Hematopoietic multipotent progenitor cell treated with erythropoietin and hydrocortisone succinate and interleukin-3 and kit ligand, for 8 days (in vitro differentiated cells): ENCODE results near the gene SPEF1.
A peak's percentile ranks its signal among the peaks of the same experiment; 100 is the strongest.

Experiments used
- DNase-seq: peaks from one replicate; pipeline ENCODE4 v3.0.0-alpha.2; 2015

Gene SPEF1

DNA sequence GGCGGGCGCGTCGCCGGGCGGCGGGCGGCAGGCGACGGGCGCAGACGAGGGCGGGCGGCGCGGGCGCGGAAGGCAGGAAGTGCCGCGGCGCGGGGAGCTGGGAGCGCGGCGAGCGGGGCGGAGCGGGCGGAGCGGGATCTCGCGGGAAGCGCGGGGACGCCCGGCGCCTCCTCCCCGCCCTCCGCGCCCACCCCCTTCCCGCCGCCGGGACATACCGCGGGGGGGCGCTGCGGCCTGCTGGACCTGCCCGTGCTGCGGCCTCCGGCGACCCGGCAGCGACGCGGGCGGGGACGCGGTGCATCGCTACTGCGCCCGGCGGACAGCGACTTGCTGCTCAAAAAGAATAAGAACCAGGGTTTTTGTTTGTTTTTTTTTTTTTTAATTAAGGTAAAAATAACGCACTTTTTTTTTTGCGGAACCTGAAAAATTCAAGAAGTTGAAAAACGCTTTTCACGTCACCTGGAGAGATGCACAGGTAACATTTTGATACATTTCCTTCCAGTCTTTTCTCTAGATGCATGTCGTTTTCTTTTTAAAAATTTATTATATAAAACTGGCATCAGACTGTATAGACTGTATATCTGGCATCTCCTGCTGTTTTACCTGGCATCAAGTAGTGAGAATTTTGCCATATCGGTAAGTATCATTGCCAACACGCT lies 5.5 kb upstream of the SPEF1 start, which contains the start of gene CENPB:
CENPB (minus strand) TSS at position 76 of the 659 bp plus-strand sequence. CDS start 257 bp downstream, outside the sequence.
- DNase-seq: peak; percentile 83

GRCh38 chr20:3786126-3786484 lies 4.9 kb upstream of the SPEF1 start:
- peak; percentile 55 for DNase-seq

DNA sequence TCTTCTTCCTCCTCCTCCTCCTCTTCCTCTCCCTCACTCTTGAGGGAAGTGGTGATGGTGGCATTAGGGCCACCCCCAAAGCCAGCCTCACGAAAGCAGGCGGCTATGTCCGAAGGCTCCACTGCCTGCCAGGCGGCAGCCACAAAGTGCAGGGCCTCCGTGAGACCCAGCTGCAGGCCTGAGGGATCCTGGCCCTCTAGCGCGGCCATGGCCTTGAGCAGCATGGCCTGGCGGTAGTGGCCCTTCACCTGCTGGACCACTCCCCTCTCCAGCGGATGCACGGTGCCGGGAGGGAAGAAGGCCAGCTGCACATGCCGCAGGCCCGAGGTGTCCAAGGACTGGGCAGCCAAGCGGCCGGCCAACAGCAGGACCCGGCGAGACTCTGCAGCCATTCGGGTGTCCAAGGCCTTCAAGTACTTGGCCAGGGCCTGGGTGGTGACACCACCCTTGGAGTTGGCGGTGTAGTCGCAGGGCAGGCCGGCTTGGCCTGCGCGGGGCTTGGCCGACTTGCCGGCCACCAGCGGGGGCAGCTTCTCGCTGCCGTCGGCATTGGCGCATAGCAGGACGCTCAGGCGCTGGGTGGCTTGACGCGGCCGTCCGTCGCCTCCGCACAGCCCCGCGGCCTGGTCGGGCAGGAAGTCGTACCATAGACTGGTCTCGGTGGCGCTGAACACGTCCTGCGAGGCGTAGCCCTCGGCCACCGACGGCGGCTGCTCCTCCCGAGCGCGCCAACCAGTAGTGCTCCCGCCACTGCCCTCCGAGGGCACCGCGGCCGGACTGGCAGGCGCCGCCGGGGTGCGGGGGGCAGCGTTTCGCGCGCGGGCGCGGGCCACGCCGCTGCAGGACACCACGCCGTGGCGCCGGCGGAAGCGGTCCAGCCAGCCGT lies 4.2 kb upstream of the SPEF1 start:
- no peak for DNase-seq

DNA sequence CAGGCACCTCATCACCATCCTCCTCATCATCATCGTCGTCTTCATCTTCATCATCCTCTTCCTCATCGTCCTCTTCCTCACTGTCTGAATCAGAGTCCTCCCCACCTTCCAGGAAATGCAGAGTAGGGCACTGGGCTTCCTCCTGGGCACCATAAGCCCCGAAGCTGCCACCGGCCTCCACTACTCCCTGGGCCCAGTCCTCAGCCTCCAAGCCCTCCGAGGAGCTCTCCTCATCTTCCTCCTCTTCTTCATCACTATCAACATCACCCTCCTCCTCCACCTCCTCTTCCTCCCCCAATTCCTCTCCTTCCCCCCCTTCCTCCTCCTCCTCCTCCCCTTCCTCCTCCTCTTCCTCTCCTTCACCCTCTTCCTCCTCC lies 3.6 kb upstream of the SPEF1 start:
- no peak for DNase-seq

DNA sequence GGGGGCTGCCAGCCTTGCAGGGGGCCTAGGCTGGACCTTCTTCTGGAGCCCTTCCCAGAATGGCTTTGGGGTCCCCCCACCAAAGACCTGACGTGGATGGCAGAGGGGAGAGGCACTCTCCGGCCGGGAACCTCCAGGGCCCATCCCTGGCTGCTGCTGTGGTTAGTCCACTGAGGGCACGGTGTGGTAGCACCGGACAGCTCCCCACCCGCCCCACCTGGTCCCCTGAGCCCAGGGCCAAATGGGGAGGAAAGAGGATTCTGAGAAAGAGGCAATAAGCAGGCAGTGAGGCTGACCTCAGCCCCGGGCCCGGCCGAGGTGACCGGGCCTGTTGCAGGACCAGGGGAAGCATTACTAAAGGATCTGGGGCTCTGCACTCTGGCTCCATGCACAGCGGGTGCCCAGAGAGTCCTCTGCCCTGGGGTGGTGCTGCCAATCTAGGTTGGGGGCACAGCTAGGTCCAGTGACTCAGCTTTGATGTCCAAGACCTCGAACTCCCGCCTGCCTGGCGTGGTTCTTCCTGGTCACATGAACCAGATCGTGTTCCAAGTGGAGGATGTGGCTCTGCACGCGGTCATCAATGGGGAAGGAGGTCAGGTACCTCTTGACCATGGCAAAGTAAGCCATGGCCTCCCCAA lies 3.1 kb upstream of the SPEF1 start:
- DNase-seq: no peak

GRCh38 chr20:3783511-3784195 lies 2.4 kb upstream of the SPEF1 start:
- no peak for DNase-seq

- no peak for DNase-seq
Observed at GRCh38 chr20:3783068-3783489, 1.8 kb upstream of the SPEF1 start.

DNA sequence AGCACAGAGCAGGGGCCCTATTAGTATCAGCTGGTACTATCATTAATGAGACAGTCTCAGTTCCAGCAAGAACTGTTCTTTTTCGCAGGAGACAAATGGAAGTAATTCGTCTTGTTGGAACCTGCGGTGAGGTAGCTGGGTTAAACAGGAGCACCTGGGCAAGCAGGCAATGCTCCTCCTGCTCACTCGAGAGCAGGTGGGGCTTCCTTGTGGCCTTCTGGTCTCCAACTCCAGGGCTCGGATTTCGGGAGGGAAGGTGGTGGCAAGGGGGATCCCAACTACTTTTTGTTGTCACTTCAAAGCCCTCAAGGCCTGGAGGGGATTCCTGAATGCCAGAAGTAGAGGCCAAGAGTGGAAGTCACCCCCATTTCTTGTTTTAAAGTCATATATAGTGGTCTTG lies 1.3 kb upstream of the SPEF1 start:
- DNase-seq: no peak

- no peak for DNase-seq
Observed at GRCh38 chr20:3778976-3779375, 2.3 kb downstream of the SPEF1 start.

GRCh38 chr20:3777716-3778629 lies 3.3 kb downstream of the SPEF1 start:
- DNase-seq: peak; percentile 48

GRCh38 chr20:3777381-3777715 lies 3.9 kb downstream of the SPEF1 start:
- DNase-seq: no peak

DNA sequence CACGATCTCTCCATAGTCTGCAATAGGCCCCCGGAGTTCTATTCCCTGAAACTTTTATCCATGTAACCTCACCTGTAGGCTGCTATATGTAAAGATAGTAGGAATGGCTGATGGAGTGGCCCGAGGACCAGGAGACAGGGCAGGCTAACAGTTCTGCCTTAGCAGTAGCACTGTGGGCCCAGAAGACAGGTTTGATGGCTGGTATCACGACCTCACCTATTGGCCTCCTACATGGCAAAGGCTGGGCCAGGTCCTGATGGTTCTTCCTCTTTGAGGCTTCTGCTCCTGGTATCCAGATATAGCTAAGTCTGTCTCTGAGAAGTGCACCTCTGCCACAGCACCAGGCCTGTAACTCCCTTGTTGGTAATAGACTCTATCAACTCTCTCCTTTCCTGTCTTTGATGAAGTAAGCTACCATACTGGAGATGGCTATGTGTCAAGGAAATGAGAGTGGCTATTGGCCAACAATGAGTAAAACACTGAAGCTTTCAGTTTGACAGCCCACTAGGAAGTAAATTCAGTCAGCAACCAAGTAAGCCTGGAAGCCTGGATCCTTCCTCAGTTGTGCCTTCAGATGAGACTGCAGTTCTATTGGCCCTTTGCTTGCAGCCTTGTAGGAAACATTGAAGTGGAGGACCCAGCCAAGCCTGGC lies 5.7 kb downstream of the SPEF1 start:
- no peak for DNase-seq

- no peak for DNase-seq
Observed at GRCh38 chr20:3771552-3772058, 9.6 kb downstream of the SPEF1 start.

DNA sequence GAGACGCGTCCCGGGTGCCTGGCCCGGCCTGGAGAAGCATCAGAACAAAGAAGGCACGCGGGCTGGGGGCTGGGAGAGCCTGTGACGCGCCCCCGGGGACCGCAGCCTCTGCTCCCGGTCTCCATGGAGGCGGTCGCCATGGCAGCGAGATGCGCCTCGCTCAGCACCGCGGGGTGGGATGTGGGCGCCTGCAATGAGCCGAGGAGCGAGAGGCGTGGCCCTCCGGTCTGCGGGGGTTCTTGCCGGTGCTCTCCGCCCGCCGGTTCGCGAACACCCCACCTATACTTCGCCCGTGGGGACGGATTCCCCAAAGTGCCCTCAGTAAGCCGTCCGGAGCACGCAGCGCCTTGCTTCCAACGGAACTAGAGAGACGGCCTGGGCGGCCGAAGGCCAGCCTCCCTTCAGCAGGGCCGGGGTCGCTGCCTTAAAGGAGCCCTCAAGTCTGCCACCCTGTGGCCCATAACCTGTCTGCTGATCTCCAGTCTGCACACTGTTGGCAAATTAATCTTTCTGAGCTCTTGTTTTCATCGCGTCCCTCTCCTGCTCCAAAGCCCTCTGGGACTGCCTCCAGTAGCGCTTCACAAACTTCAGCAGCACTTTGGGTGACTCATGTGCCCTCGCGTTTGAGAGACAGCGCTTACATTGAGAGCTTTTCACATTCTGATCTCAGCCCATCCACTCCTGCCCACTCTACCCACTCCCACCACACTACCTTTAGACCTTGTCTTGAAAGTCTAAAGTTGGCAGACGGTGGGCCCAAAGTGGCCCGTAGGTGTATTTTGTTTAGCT lies 12.7 kb downstream of the SPEF1 start:
- DNase-seq: peak; percentile 80

DNA sequence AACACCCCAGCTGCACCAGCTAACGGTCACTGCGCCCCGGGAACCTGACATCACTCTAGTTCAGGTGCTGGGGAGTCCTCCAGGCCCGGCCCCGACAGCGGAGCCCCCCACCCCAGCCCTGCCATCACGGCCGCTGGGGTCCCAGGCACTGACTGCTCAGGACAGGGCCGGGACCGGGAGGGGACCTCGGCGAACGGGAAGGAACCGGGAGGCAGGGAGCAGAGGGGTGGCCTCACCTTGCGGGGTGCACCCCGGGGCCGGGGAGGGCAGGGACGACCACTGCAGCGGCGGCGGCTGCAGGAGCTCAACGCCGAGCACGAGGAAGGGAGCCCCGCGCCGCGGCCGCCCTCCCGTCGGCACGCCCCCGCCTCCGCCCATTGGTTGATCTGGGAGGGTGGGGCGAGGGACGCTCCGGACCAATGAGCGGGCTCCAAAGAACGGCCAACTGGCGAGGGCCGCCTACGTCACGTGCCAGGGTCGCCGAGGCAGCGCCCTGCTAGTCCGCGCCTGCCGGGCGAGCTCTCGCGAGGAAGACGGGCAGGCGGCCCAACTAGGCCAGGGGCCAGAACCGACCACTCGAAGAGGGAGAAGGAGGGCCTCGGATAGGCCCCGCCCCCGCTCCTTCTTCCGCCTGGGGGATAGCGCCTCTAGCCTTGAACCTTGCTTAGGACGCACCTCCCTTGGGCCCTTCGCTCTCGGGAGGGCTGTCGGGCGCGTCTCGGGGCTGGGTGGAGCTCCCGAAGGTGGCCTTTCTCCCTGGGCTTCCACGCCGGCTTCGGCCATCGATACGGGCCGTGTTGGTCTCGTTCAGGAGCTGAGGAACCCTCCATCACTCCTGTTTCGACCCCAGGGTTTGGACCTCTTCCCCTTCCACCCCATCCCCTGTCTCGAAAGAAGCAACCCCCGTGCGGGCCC lies 13.6 kb downstream of the SPEF1 start, which contains the start of gene ADISSP:
ADISSP (minus strand) TSS at position 327 of the 915 bp plus-strand sequence. CDS start 7,653 bp downstream, outside the sequence.
- DNase-seq: peak; percentile 97

GRCh38 chr20:3767110-3767426 lies 14.2 kb downstream of the SPEF1 start:
- peak; percentile 82 for DNase-seq

GRCh38 chr20:3766422-3767109 lies 14.7 kb downstream of the SPEF1 start:
- DNase-seq: no peak

DNA sequence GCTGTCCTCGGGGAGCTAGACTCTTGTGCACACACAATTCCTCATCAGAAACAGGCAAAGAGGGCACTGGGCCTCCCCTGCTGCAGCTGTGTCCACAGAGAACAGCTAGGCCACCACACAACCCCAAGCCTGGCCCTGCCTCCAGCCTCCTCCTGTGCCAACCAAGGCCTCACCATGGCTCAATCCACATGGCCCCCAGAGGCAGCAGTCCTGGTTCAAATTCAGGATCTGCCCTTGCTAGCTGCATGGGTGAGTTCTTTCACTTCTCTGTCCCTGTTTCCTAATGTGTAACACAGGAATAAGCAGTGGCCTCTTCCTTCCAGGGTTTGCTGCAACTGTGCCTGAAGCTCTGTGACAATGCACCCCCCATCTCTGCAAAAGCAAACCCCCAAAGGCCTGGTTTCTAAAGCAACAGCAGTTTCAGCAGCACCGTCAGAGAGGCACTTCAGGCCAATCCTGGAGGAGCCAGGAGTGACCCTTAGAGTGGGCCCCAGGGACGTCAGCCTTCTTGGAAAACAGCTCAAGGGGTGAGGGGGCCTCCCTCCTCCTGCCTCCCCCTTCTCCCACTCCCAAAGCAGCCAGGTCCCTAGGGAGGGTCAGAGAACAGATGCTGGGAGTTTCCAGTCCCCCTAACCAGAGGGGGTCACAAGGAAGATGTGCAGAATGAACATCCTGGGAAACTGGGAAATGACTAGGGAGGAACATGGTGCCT lies 15.9 kb downstream of the SPEF1 start:
- DNase-seq: no peak
